CD1c-positive myeloid dendritic cell (primary cell): ENCODE measurements around the gene POLR3B.

Experiments used
- DNase-seq: peaks from one replicate; pipeline ENCODE4 v3.0.0-alpha.2; 2016; ENCODE audit errors: extremely low spot score

POLR3B gene

GRCh38 chr12:106415134-106415533 is 57.6 kb downstream of the POLR3B start:
- DNase-seq = no peak

- DNase-seq = no peak
Observed at GRCh38 chr12:106416273-106416672, 58.7 kb downstream of the POLR3B start.

- DNase-seq = no peak
Observed at GRCh38 chr12:106417926-106418910, 60.7 kb downstream of the POLR3B start.

- no peak for DNase-seq
Observed at GRCh38 chr12:106418970-106419369, 61.4 kb downstream of the POLR3B start.

- DNase-seq = no peak
Observed at GRCh38 chr12:106423291-106423690, 65.7 kb downstream of the POLR3B start.

- DNase-seq = no peak
Observed at GRCh38 chr12:106425061-106425702, 67.6 kb downstream of the POLR3B start.

- DNase-seq = no peak
Observed at GRCh38 chr12:106427917-106428316, 70.4 kb downstream of the POLR3B start.

GRCh38 chr12:106428384-106428783 is 70.8 kb downstream of the POLR3B start:
- DNase-seq = no peak

GRCh38 chr12:106429043-106429552 is 71.5 kb downstream of the POLR3B start:
- no peak for DNase-seq

GRCh38 chr12:106429636-106430035 is 72.1 kb downstream of the POLR3B start:
- no peak for DNase-seq

GRCh38 chr12:106431839-106432411 is 74.4 kb downstream of the POLR3B start:
- no peak for DNase-seq

- no peak for DNase-seq
Observed at GRCh38 chr12:106433055-106433454, 75.5 kb downstream of the POLR3B start.

GRCh38 chr12:106434526-106434925 is 77.0 kb downstream of the POLR3B start:
- no peak for DNase-seq

GRCh38 chr12:106436164-106436563 is 78.6 kb downstream of the POLR3B start:
- DNase-seq = no peak

GRCh38 chr12:106442575-106442974 is 85.0 kb downstream of the POLR3B start:
- DNase-seq = no peak

- no peak for DNase-seq
Observed at GRCh38 chr12:106445053-106445452, 87.5 kb downstream of the POLR3B start.

GRCh38 chr12:106445959-106446358 is 88.4 kb downstream of the POLR3B start:
- no peak for DNase-seq

- no peak for DNase-seq
Observed at GRCh38 chr12:106446419-106447092, 89.0 kb downstream of the POLR3B start.

GRCh38 chr12:106452309-106452708 is 94.8 kb downstream of the POLR3B start:
- DNase-seq = no peak

- DNase-seq = peak; percentile 38
Observed at GRCh38 chr12:106455111-106455510, 97.6 kb downstream of the POLR3B start.

- no peak for DNase-seq
Observed at GRCh38 chr12:106459124-106459523, 101.6 kb downstream of the POLR3B start.

- no peak for DNase-seq
Observed at GRCh38 chr12:106459534-106459933, 102.0 kb downstream of the POLR3B start.
